Effector memory CD4-positive, alpha-beta T cell (primary cell): ENCODE data around the gene TAS1R2.
A peak's percentile ranks its signal among the peaks of the same experiment; 100 is the strongest.

Experiments used
- DNase-seq, 3 donors: peaks; one replicate each; pipeline ENCODE4 v3.0.0-alpha.2; 2020
- H3K27ac ChIP-seq: 2 replicates; pipeline ENCODE4 v1.7.0; 2013; ENCODE audit warnings: mild to moderate bottlenecking, low read length, moderate library complexity; ENCODE audit not compliant: insufficient read depth, poor library complexity, severe bottlenecking
- H3K27me3 ChIP-seq: replicated peaks from 2 replicates; pipeline ENCODE4 v1.7.0; 2013; ENCODE audit warnings: mild to moderate bottlenecking, low read length; ENCODE audit not compliant: insufficient read depth, control insufficient read depth, poor library complexity, severe bottlenecking
- H3K36me3 ChIP-seq: 2 replicates; pipeline ENCODE4 v1.7.0; 2013; ENCODE audit warnings: mild to moderate bottlenecking, low read length, moderate library complexity; ENCODE audit not compliant: control insufficient read depth, insufficient read depth
- H3K4me1 ChIP-seq: 2 replicates; pipeline ENCODE4 v1.7.0; 2013; ENCODE audit warnings: low read length, mild to moderate bottlenecking; ENCODE audit not compliant: control insufficient read depth, insufficient read depth, poor library complexity, severe bottlenecking
- H3K4me3 ChIP-seq: 2 replicates; pipeline ENCODE4 v1.7.0; 2013; ENCODE audit warnings: low read length, low read depth, mild to moderate bottlenecking; ENCODE audit not compliant: insufficient read depth, poor library complexity, severe bottlenecking
- H3K9me3 ChIP-seq: 2 replicates; pipeline ENCODE4 v1.7.0; 2013; ENCODE audit warnings: mild to moderate bottlenecking, low read length, moderate library complexity; ENCODE audit not compliant: control insufficient read depth
- total RNA-seq, 3 donors: gene quantifications; one replicate each; lab custom pipeline; 2026; lab: John Stamatoyannopoulos, UW

TAS1R2 gene
- 0 to 0.39 (median 0.35) reads per million in 3 donors for total RNA-seq

DNA sequence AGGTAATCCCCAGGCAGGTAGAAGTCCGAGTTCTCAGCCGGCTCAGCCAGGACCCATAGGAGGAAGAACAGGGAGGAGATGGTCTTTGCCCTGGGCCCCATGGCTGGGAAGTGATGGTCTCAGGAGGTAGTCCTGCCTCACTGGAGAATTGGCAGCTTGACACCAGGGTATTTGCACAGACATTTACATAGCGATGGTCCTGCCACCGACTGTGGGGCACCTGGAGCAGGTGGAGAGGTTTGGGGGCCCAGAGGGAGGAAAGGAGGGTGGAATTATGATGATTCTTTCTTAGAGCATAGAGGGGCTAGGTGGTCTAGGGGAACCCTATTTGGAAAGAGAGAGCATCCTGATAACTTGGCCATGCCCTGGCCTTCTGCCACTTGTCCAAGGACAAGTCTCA is at the start of gene TAS1R2:
Gene TAS1R2 (minus strand): TSS at position 101 of the 400 bp plus-strand sequence. CDS start 0 bp downstream, at position 101.
- Histone ChIP-seq H3K4me3 (no peak within 1 kb of the TSS), H3K36me3 (no peaks in the 10 kb centered on the region), H3K4me1 (no peaks in the 10 kb centered on the region), H3K9me3 (no peaks in the 10 kb centered on the region), H3K27ac (no peak within 1 kb of the TSS), H3K27me3 (no peaks in the 10 kb centered on the region)
- DNase-seq, result no peak

DNA sequence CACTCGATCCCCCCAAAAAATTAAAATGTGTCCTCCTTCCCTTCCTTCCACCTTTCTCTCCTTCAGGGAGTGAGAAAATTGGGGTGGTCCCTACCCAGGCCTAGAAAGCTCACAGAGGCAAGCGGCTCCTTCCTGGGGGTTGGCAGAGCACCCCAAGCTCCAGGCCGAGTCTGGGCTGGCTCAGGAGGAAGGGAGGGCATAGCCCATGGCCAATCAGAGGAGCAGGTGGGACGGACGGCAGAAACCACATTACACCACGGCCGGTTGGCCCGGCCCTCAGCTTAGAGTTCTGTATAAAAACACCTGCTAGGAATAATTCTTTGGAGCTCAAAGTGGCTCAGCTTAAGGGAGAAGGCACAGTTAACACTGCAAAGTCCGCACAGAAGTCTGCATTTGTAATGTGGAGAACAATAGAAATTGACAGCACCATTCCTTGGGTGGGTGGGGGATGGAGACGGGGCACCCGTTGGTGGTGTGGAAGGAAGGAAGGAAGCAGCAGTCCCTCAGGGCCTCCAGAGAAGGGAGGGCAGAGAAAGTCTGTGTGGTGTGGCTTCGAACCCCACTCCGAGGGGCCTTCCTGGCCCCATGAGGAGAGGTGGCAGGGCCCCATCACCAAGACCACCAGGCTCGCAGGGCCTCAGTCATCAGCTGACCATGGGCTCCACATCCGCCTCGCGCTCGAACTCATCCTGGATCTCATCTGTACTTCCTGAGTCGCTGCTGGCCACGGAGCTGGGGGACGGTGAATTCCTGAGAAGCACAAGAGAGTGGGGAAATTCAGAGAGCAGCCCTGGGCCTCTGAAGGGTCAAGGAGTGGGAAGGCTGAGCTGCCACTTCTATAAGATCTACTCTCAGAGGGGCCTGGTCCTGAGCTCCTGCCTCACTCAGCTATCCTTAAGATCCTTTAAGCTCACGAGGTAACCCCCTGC is 48.7 kb upstream of the TAS1R2 start:
- Histone ChIP-seq H3K36me3 (peaks cover 60% of the 10 kb centered on the region), H3K4me3 (no peak overlapping the region), H3K9me3 (no peaks in the 10 kb centered on the region), H3K4me1 (peaks cover 3% of the 10 kb centered on the region), H3K27me3 (no peaks in the 10 kb centered on the region), H3K27ac (no peak overlapping the region)
- DNase-seq, result no peak

DNA sequence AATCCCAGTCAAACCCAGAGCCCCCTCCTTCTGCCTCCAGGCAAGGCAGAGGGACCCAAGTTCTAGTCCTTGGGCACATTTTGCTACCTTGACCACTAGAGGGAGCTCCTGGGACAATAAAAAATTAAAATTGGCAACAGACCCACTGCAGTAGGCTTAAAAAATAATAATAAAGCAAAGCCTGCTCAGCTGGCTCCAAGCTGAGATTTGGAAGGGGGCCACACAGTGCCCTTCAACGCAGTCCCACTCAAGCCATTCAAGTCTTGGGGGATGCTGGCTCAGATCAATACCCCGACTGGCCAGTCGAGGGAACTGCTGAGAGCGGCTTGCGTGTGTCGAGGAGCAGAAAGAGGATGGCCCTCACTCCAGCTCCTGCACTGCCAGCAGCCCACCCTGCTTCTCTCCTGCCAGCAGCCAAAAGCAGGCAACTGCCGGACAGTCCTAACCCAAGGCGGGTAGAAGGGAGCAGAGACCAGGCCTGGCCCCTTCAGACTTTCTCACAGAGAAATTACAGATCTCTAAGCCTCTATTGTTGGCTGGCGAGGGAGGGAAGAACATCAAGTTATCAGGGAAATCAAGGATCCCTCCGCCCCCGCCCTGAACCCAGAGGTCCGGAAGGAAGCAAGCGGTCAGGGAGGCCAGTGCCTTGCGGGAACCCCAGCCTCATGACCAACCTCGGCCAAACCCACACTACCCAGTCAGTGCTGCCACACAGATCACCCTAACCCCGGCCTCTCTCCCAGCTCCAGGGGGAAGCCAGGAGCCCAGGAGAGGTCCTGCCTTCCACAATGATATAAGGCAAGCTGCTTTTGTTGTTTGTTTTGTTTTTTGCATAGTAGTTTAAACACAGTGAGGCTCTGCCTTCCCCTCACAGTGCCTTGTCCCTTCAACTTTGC is 47.8 kb upstream of the TAS1R2 start:
- H3K27me3 ChIP-seq, result no peaks in the 10 kb centered on the region
- H3K9me3 ChIP-seq, result no peaks in the 10 kb centered on the region
- no peak overlapping the region for H3K27ac ChIP-seq
- DNase-seq, result peak; percentile 26 to 53 (median 37)
- H3K4me1 ChIP-seq, result peaks cover 6% of the 10 kb centered on the region
- H3K4me3 ChIP-seq, result no peak overlapping the region
- H3K36me3 ChIP-seq, result peaks cover 57% of the 10 kb centered on the region

DNA sequence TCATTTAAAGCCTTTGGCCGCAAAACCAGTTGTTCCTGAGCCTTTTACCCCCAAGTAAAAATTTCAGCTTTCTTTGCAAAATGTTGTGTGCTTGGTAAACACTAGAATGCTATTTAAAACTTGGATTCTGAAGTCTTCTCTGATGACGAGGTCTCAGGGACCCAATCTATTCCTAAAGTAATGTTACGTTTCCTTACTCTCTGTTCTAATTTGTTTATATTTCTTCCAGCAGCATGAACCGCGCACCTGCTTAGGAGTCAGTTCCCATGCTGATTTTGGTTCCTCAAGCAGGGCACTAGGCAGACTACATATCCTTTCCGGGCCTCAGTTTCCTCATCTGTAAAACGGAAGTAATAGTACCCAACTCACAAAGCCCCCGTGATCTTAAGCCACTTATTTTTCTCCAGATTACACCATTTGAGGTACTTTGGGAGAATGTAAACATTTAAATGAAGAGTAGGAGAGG is 43.9 kb upstream of the TAS1R2 start:
- Histone ChIP-seq H3K27me3 (no peaks in the 10 kb centered on the region), H3K36me3 (peaks cover 20% of the 10 kb centered on the region), H3K4me3 (peak overlapping the region; percentile 66), H3K4me1 (peaks cover 14% of the 10 kb centered on the region), H3K9me3 (no peaks in the 10 kb centered on the region), H3K27ac (peak overlapping the region; percentile 70)
- no peak for DNase-seq

DNA sequence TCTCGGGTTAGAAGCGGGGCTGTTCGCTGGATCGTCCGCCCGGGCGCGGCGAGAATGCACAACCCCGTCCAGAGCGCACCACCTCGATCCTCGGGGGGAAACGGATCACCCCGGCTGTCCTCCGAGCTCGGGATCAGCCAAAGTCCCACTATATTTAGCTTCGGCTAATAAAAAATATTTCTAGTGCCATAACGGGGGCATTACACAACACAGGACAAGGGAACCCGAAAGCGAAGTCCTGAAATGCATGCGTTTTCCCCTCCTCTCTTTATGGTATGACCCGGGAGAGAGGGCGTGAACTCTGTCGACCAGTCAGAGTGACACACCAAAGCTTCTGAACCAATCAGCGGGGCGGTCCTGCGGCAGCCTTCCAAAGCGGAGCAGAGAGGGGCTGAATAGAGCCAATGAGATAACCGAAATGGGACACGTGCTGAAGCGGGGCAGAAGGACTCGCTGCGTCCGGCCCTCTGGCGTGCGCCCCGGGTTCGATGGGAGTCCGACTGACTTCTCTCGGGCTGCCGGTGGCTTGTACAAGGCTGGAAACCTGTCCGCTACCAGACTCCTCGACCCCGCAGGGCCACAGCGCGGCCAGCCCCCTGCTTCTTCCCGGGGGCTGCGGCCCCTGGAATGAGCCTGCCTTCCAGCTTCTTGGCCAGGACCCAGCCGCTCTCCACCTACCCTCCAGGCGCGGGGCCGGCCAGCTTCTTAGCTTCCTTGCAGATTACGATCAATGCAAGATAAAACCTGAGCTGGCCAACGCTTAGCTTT is 43.2 kb upstream of the TAS1R2 start, which contains the start of gene ALDH4A1:
Gene ALDH4A1 (minus strand): TSS at position 33 of the 768 bp plus-strand sequence. CDS start 32 bp downstream, at position 1.
- peak; percentile 84 to 92 (median 90) for DNase-seq
- Histone ChIP-seq H3K27me3 (no peaks in the 10 kb centered on the region), H3K4me3 (peak within 1 kb of the TSS; percentile 66), H3K4me1 (peaks cover 14% of the 10 kb centered on the region), H3K27ac (peak within 1 kb of the TSS; percentile 70), H3K9me3 (no peaks in the 10 kb centered on the region), H3K36me3 (peaks cover 14% of the 10 kb centered on the region)

DNA sequence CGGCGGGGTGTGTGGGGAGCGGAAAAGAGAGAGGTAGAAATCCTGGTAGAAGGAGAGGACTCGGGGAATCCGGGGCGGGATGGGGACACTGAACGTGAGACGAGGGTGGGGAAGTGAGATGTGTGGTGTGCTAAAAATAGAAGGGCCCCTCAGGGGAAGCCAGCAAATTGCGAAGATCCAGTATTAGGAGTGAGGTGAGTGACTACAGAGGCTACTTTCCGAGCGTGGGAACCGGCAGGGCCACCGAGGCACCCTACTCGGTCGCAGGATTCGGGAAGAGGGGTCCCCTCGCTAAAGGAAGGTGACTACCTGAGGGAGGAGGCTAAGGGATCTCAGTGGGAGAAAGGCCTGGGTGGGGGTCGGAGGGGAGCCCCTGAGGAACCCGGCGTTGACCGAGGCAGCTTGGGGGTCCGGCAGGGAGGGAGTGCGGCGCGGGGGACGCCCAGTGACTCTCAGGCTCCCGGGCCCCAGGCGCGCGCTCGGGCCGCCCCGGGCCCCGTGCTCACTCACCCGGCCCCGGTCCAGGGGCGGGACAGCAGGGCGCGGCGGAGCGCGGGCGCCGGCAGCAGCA is 42.6 kb upstream of the TAS1R2 start:
- Histone ChIP-seq H3K4me1 (peaks cover 14% of the 10 kb centered on the region), H3K27ac (peak overlapping the region; percentile 70), H3K36me3 (peaks cover 13% of the 10 kb centered on the region), H3K27me3 (no peaks in the 10 kb centered on the region), H3K4me3 (peak overlapping the region; percentile 66), H3K9me3 (no peaks in the 10 kb centered on the region)
- DNase-seq, result no peak

DNA sequence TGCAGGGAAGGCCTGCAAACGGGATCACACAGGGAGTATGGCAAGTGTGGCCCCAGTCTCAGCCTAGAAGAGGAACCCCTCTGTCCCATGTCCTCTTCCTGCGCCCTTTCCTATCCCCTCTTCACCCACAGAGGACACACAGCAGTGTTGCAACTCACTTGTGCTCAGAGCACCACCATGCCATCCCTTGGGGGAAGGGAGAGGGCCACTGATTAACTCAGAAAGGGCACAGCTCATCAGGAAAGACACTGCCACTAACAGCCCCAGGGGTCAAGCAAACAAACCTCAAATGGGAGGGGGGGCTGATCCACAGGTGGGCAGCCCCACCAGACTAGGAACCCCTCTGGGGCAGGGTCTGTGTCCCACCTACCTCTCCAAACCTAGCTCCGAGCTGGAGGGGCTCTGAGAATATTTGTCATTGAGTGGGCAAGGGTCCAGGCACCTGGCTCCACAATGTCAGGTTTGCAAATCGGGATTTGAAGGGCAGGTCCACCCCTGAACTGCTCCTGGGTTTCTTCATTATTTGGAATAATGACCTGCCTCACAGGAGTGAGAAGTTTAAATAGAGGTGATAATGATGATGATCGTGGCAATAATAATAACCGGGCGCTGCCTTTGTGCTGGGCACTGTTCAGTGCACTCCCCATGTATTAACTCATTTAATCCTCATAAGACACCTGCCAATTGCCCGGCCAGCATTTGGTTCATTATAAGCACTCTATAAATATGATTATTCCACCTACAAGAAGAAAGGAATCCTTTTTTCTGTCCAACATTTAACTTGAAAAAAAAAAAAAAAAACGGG is 41.9 kb upstream of the TAS1R2 start:
- H3K36me3 ChIP-seq, result peaks cover 9% of the 10 kb centered on the region
- no peaks in the 10 kb centered on the region for H3K27me3 ChIP-seq
- no peaks in the 10 kb centered on the region for H3K9me3 ChIP-seq
- H3K4me1 ChIP-seq, result peaks cover 14% of the 10 kb centered on the region
- H3K27ac ChIP-seq, result no peak overlapping the region
- DNase-seq, result no peak
- peak overlapping the region; percentile 66 for H3K4me3 ChIP-seq

DNA sequence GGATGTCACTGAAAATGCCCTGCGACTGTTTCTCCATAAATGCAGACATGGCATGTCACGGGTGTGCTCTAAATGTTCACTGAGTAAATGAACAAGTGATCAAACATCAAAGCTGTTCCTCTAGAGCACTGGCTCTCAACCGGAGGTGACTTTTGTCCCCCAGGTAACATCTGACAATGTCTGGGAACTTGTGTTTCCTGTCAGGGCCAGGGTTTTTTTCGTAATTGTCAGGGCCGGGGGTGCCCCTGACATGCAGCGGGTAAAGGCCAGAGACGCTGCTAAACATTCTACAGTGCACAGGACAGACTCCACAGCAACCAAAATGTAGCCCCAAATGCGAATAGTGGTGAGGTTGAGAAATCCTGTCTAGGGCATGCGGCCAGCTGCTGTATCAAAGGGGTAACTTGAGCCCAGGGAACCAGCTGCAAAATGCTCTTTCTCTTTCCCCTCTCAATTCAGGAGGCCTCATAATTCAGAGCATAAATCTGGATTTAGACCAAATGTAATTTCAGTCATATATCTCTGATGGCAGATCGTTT is 40.9 kb upstream of the TAS1R2 start:
- no peak overlapping the region for H3K27ac ChIP-seq
- no peaks in the 10 kb centered on the region for H3K36me3 ChIP-seq
- H3K27me3 ChIP-seq, result no peaks in the 10 kb centered on the region
- no peak overlapping the region for H3K4me3 ChIP-seq
- no peaks in the 10 kb centered on the region for H3K9me3 ChIP-seq
- DNase-seq, result no peak
- H3K4me1 ChIP-seq, result peaks cover 14% of the 10 kb centered on the region
